HepG2 (cell line): Measurements from ENCODE around the gene RTKN2. TPM values are rescaled to one million over a fixed set of nuclear protein-coding genes. Genes with fewer than 3 reads are reported as not detected.
"Not testable (repeated sequence)": the region's sequence is repeated elsewhere in the genome, so short reads cannot be mapped to it uniquely, and the experiment has no call there.

Experiments used
- ATAC-seq: fragments of 200-7000 bp; cut with Tn5 transposase; 3 replicates; pipeline ENCODE4 v1.9.1; 2020; ENCODE audit warnings: mild to moderate bottlenecking, moderate library complexity
- BruUV-seq: library from RNA; stranded (reverse); fragments of 400-500 nt; replicated peaks from 2 replicates; lab custom pipeline; 2021; lab: Mats Ljungman, UMichigan
- CTCF ChIA-PET: fragments of 300-600 bp; formaldehyde crosslinking; extraction: SDS; loops from one replicate; lab custom pipeline; 2021; ENCODE audit warnings: low total read pairs, inconsistent platforms, low intra/inter-chr PET ratio; lab: Yijun Ruan, JAX
- POLR2A ChIA-PET: fragments of 350-600 bp; sonication (Branson Sonifier 250); formaldehyde crosslinking; loops from one replicate; lab custom pipeline; 2020; ENCODE audit warnings: antibody characterized with exemption, inconsistent platforms; lab: Yijun Ruan, JAX
- DNase-seq: peaks from one replicate; pipeline ENCODE4 v3.0.0-alpha.2; 2015; ENCODE audit warnings: low spot score
- FAIRE-seq: peaks from 3 replicates; lab custom pipeline; 2011; peaks lifted over from hg19 to GRCh38; lab: Jason Lieb, UNC
- H2AFZ ChIP-seq: one replicate; pipeline ENCODE4 v1.6.1; 2011; ENCODE audit warnings: low read length, inconsistent platforms
- H3K27ac ChIP-seq: fragments of 300-600 bp; 3 replicates; pipeline ENCODE4 v1.8.0; 2011; ENCODE audit warnings: mixed run types, mild to moderate bottlenecking, mixed read lengths, low read length, inconsistent platforms; ENCODE audit not compliant: insufficient read depth; ENCODE audit errors: extremely low read length
- H3K27me3 ChIP-seq, 2 experiments: fragments of 200-600 bp in 1 of 2; 2 replicates in 1 of 2; 3 replicates in 1 of 2; pipeline versions ENCODE4 v1.6.0 to v1.8.0; 2011; ENCODE audit warnings: low read length in 2 of 2, mild to moderate bottlenecking in 2 of 2, moderate library complexity in 2 of 2, inconsistent platforms in 1 of 2; ENCODE audit not compliant: insufficient read depth in 2 of 2, control insufficient read depth in 1 of 2
- H3K36me3 ChIP-seq, 2 experiments: fragments of 200-600 bp in 1 of 2; replicated peaks in 1 of 2; 2 replicates in 1 of 2; 3 replicates in 1 of 2; pipeline versions ENCODE4 v1.5.1 to v1.8.0; 2011; ENCODE audit warnings: low read length in 2 of 2, inconsistent platforms in 1 of 2; ENCODE audit not compliant: insufficient read depth in 2 of 2, control insufficient read depth in 1 of 2
- H3K4me1 ChIP-seq: 2 replicates; pipeline ENCODE4 v1.5.1; 2012; ENCODE audit warnings: low read length, inconsistent platforms; ENCODE audit not compliant: insufficient read depth
- H3K4me2 ChIP-seq: 2 replicates; pipeline ENCODE4 v1.6.0; 2011; ENCODE audit warnings: low read depth, low read length, inconsistent platforms
- H3K4me3 ChIP-seq, 3 experiments: fragments of 200-600 bp in 1 of 3; sonication (generic), shearing (Covaris generic) in 1 of 3; replicated peaks in 1 of 3; 2 replicates each; pipeline ENCODE4 v1.5.1; 2011 to 2016; ENCODE audit warnings: low read length in 3 of 3, inconsistent platforms in 2 of 3, low read depth in 2 of 3, mild to moderate bottlenecking in 2 of 3, control low read depth in 1 of 3, mixed read lengths in 1 of 3; ENCODE audit not compliant: insufficient read depth in 1 of 3
- H3K79me2 ChIP-seq: one replicate; pipeline ENCODE4 v1.6.1; 2011; ENCODE audit warnings: low read length, inconsistent platforms; ENCODE audit not compliant: insufficient read depth
- H3K9ac ChIP-seq: 2 replicates; pipeline ENCODE4 v1.6.0; 2011; ENCODE audit warnings: mild to moderate bottlenecking, low read depth, low read length, inconsistent platforms; ENCODE audit not compliant: insufficient read depth
- H3K9me3 ChIP-seq: 2 replicates; pipeline ENCODE4 v1.5.1; 2012; ENCODE audit warnings: mild to moderate bottlenecking, low read length
- H4K20me1 ChIP-seq: 2 replicates; pipeline ENCODE4 v1.6.0; 2011; ENCODE audit warnings: inconsistent platforms, mild to moderate bottlenecking, low read length, moderate library complexity; ENCODE audit not compliant: insufficient read depth
- CEBPB ChIP-seq: IDR thresholded peaks from 2 replicates; pipeline ENCODE4 v1.6.1; 2011; ENCODE audit warnings: low read depth, low read length, improper control_type of control experiment, borderline replicate concordance
- FOSL2 ChIP-seq: sonication (generic); formaldehyde crosslinking; IDR thresholded peaks from 2 replicates; pipeline ENCODE4 v1.4.0; 2020; ENCODE audit warnings: missing genetic modification reagents
- GATAD2A ChIP-seq: IDR thresholded peaks from 2 replicates; pipeline ENCODE4 v1.6.1; 2016
- HMG20A ChIP-seq: IDR thresholded peaks from 2 replicates; pipeline ENCODE4 v1.6.1; 2016; ENCODE audit warnings: borderline replicate concordance
- MAFF ChIP-seq: IDR thresholded peaks from 2 replicates; pipeline ENCODE4 v1.6.1; 2011; ENCODE audit warnings: low read depth, low read length, improper control_type of control experiment
- MAFK ChIP-seq, 2 experiments: IDR thresholded peaks in 1 of 2; conservative IDR thresholded peaks in 1 of 2; 2 replicates each; pipeline ENCODE4 v1.6.1; 2011; ENCODE audit warnings: improper control_type of control experiment in 2 of 2, low read length in 2 of 2
- NFE2 ChIP-seq: sonication (generic); formaldehyde crosslinking; IDR thresholded peaks from 2 replicates; pipeline ENCODE4 v1.4.0; 2020; ENCODE audit warnings: missing genetic modification reagents
- SAP130 ChIP-seq: IDR thresholded peaks from 2 replicates; pipeline ENCODE4 v1.6.1; 2016; ENCODE audit warnings: low read depth
- SOX13 ChIP-seq, 3 experiments: fragments of 450-650 bp in 1 of 3; sonication (generic) in 1 of 3; formaldehyde crosslinking in 1 of 3; IDR thresholded peaks in 2 of 3; conservative IDR thresholded peaks in 1 of 3; 2 replicates each; pipeline versions ENCODE4 v1.5.0 to v1.6.1; 2016 to 2020; ENCODE audit warnings: antibody characterized with exemption in 1 of 3, mild to moderate bottlenecking in 1 of 3, missing compliant biosample characterization in 1 of 3, missing genetic modification reagents in 1 of 3, moderate library complexity in 1 of 3
- ZNF652 ChIP-seq: IDR thresholded peaks from 2 replicates; pipeline ENCODE4 v1.6.1; 2016; ENCODE audit warnings: low read depth, borderline replicate concordance
- WGBS: methylation state at CpG from one replicate; pipeline ENCODE4 v1.1.6; 2017; ENCODE audit warnings: low lambda C conversion rate; 5-methylcytosine and 5-hydroxymethylcytosine counted together
- in situ Hi-C: cut with HindIII; loops from 2 replicates; pipeline ENCODE4 v1.10.0; 2017; ENCODE audit warnings: low pct_unique_long_range_greater_than_20kb; ENCODE audit not compliant: extremely low pct_ligation_motif_present
- intact Hi-C: fragments of 100-400 bp; cut with micrococcal nuclease; formaldehyde crosslinking; loops from one replicate; pipeline ENCODE4 v1.10.0; 2022; ENCODE audit not compliant: unreplicated experiment
- polyA plus RNA-seq, 8 experiments: library from polyadenylated mRNA; depleted of rRNA in 3 of 8; stranded (reverse) in 7 of 8; unstranded in 1 of 8; fragments of >200 nt; fragmentation: Illumina TruSeq in 4 of 8; extraction: Trizol in 4 of 8; gene quantifications; 2 replicates each; pipeline versions ENCODE4 v1.2.1 to v1.2.3, GENCODE V29; 2011 to 2016; ENCODE audit warnings: low read depth in 4 of 8, missing spikeins in 1 of 8, mixed read lengths in 1 of 8; ENCODE audit not compliant: insufficient read depth in 1 of 8
- total RNA-seq, 5 experiments: library from RNA; depleted of rRNA; stranded (reverse); fragments of >200 nt; fragmentation: Illumina TruSeq; extraction: Trizol; gene quantifications; 2 replicates each; pipeline ENCODE4 v1.2.3, GENCODE V29; 2016; ENCODE audit warnings: low read depth in 1 of 5
- TF ChIP-seq, protein P1 (sequence below): sonication (generic); formaldehyde crosslinking; conservative IDR thresholded peaks from 2 replicates; pipeline ENCODE4 v1.4.0; 2020; ENCODE audit warnings: missing genetic modification reagents
- TF ChIP-seq, protein P2 (sequence below): IDR thresholded peaks from 2 replicates; pipeline ENCODE4 v1.4.0; 2020; ENCODE audit warnings: mild to moderate bottlenecking, missing genetic modification reagents
- TF ChIP-seq, protein P3 (sequence below), 2 experiments: fragments of 450-650 bp in 1 of 2; sonication (generic) in 1 of 2; formaldehyde crosslinking; IDR thresholded peaks; 2 replicates each; pipeline versions ENCODE4 v1.5.0 to v1.8.0; 2020 to 2022; ENCODE audit warnings: mild to moderate bottlenecking in 1 of 2, missing genetic modification reagents in 1 of 2
- TF ChIP-seq, protein P4 (sequence below): sonication (generic); IDR thresholded peaks from 2 replicates; pipeline ENCODE4 v1.6.1; 2016; ENCODE audit warnings: low read depth, borderline replicate concordance

Gene RTKN2
- total and polyA plus RNA-seq, 2 of the 13 experiments (the other 11 are each of a cell fraction or from before 2014, with no cell fraction given): 2.2 to 7.0 TPM

DNA sequence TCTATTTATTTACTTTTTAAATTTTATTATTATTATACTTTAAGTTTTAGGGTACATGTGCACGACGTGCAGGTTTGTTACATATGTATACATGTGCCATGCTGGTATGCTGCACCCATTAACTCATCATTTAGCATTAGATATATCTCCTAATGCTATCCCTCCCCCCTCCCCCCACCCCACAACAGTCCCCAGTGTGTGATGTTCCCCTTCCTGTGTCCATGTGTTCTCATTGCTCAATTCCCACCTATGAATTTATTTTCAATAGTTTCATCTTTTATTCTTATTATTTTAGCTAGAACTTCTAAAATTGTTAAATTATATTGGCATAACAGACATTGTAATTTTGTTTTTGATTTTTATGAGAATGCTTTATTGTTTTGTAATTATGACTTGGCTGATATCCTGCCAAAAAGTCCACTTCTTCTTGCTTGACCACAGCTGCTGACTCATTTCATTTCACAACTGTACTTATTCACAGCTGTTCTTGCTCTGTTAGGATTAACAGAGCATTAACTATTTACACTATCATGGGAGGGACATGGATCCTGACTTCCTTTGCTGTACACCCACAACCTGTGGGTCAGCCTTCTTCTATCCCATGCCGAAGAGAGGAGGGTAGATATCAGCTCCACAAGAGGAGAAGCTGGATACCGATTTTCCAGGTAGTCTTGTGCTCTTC, 25.5 kb downstream of the RTKN2 start:
- H3K4me3 ChIP-seq; FAIRE-seq; H3K36me3 ChIP-seq; H4K20me1 ChIP-seq; BruUV-seq; H3K4me1 ChIP-seq; H3K79me2 ChIP-seq; H3K9me3 ChIP-seq; H3K27ac ChIP-seq; H3K27me3 ChIP-seq; TF ChIP-seq SOX13 (IDR thresholded peaks at IDR 0.05): not testable (repeated sequence)
- H2AFZ ChIP-seq: peak overlapping the region; percentile 31
- 0 out of 2 replicates have a peak overlapping the region, but pooled peaks have one; percentile 8 for H3K9ac ChIP-seq
- peak; percentile 48; the same call in 2 of the 3 replicates for ATAC-seq
- POLR2A ChIA-PET: interaction anchor here (1.1 to 1.4 kb wide), 4 partner anchors 148 to 205 kb away, joined by 5 to 13 read pairs (median 5); no protein-coding TSS in a partner anchor
- peak; percentile 70 for DNase-seq
- WGBS: 89% methylated on average over 4 of the region's 4 CpGs
- intact Hi-C loops (loop anchor here (5.0 kb wide), 1 partner anchor 1171 kb away; no protein-coding TSS in a partner anchor), in situ Hi-C loops (loop anchor here (10.0 kb wide), 2 partner anchors 148 to 198 kb away; no protein-coding TSS in a partner anchor)
- TF ChIP-seq CEBPB (peak; percentile 28; the same call in 1 of the 2 replicates), HMG20A (CRISPR knock-in tag) (peak; percentile 42; the same call in 1 of the 2 replicates), SAP130 (CRISPR knock-in tag) (peak; percentile 33; the same call in 1 of the 2 replicates), NFE2 (CRISPR knock-in tag) (peak; percentile 58; the same call in 1 of the 2 replicates), SOX13 (CRISPR knock-in tag; conservative IDR thresholded peaks at IDR 0.05 in 1 of 2, IDR thresholded peaks at IDR 0.05 in 1 of 2) (0 out of 4 replicates have a peak, but pooled peaks of 1 of the 2 experiments have one; percentile 14), MAFK (conservative IDR thresholded peaks at IDR 0.05 in 1 of 2, IDR thresholded peaks at IDR 0.05 in 1 of 2; ENCODE audit: low read length in 2 of 2) (peak in 1 of 2 experiments; percentile 39; a peak in 1 of 4 replicates), FOSL2 (CRISPR knock-in tag) (peak; percentile 91), MAFF (peak; percentile 54), ZNF652 (CRISPR knock-in tag) (peak; percentile 78; the same call in 1 of the 2 replicates), GATAD2A (CRISPR knock-in tag) (peak; percentile 60)
- TF ChIP-seq, protein P1, sequence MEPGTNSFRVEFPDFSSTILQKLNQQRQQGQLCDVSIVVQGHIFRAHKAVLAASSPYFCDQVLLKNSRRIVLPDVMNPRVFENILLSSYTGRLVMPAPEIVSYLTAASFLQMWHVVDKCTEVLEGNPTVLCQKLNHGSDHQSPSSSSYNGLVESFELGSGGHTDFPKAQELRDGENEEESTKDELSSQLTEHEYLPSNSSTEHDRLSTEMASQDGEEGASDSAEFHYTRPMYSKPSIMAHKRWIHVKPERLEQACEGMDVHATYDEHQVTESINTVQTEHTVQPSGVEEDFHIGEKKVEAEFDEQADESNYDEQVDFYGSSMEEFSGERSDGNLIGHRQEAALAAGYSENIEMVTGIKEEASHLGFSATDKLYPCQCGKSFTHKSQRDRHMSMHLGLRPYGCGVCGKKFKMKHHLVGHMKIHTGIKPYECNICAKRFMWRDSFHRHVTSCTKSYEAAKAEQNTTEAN: 0 out of 2 replicates have a peak, but pooled peaks have one; percentile 28
- TF ChIP-seq, protein P2, sequence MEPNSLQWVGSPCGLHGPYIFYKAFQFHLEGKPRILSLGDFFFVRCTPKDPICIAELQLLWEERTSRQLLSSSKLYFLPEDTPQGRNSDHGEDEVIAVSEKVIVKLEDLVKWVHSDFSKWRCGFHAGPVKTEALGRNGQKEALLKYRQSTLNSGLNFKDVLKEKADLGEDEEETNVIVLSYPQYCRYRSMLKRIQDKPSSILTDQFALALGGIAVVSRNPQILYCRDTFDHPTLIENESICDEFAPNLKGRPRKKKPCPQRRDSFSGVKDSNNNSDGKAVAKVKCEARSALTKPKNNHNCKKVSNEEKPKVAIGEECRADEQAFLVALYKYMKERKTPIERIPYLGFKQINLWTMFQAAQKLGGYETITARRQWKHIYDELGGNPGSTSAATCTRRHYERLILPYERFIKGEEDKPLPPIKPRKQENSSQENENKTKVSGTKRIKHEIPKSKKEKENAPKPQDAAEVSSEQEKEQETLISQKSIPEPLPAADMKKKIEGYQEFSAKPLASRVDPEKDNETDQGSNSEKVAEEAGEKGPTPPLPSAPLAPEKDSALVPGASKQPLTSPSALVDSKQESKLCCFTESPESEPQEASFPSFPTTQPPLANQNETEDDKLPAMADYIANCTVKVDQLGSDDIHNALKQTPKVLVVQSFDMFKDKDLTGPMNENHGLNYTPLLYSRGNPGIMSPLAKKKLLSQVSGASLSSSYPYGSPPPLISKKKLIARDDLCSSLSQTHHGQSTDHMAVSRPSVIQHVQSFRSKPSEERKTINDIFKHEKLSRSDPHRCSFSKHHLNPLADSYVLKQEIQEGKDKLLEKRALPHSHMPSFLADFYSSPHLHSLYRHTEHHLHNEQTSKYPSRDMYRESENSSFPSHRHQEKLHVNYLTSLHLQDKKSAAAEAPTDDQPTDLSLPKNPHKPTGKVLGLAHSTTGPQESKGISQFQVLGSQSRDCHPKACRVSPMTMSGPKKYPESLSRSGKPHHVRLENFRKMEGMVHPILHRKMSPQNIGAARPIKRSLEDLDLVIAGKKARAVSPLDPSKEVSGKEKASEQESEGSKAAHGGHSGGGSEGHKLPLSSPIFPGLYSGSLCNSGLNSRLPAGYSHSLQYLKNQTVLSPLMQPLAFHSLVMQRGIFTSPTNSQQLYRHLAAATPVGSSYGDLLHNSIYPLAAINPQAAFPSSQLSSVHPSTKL (CRISPR knock-in tag): peak; percentile 37; the same call in 1 of the 2 replicates
- TF ChIP-seq, protein P3, sequence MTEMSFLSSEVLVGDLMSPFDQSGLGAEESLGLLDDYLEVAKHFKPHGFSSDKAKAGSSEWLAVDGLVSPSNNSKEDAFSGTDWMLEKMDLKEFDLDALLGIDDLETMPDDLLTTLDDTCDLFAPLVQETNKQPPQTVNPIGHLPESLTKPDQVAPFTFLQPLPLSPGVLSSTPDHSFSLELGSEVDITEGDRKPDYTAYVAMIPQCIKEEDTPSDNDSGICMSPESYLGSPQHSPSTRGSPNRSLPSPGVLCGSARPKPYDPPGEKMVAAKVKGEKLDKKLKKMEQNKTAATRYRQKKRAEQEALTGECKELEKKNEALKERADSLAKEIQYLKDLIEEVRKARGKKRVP (CRISPR knock-in tag; IDR thresholded peaks at IDR 0.05): peak in 1 of 2 experiments; percentile 43; a peak in 1 of 4 replicates
- TF ChIP-seq, protein P4, sequence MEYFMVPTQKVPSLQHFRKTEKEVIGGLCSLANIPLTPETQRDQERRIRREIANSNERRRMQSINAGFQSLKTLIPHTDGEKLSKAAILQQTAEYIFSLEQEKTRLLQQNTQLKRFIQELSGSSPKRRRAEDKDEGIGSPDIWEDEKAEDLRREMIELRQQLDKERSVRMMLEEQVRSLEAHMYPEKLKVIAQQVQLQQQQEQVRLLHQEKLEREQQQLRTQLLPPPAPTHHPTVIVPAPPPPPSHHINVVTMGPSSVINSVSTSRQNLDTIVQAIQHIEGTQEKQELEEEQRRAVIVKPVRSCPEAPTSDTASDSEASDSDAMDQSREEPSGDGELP: peak; percentile 79; the same call in 1 of the 2 replicates
- peak overlapping the region; percentile 46 for H3K4me2 ChIP-seq
- CTCF ChIA-PET: interaction anchor here (3.6 kb wide), 1 partner anchor 204 kb away, joined by 25 read pairs; no protein-coding TSS in a partner anchor
